ENCODE measurements around the gene MDC1. TPM values are rescaled to one million over a fixed set of nuclear protein-coding genes. Genes with fewer than 3 reads are reported as not detected.
"Not testable (repeated sequence)": the region's sequence is repeated elsewhere in the genome, so short reads cannot be mapped to it uniquely, and the experiment has no call there.

Gene MDC1, protein sequence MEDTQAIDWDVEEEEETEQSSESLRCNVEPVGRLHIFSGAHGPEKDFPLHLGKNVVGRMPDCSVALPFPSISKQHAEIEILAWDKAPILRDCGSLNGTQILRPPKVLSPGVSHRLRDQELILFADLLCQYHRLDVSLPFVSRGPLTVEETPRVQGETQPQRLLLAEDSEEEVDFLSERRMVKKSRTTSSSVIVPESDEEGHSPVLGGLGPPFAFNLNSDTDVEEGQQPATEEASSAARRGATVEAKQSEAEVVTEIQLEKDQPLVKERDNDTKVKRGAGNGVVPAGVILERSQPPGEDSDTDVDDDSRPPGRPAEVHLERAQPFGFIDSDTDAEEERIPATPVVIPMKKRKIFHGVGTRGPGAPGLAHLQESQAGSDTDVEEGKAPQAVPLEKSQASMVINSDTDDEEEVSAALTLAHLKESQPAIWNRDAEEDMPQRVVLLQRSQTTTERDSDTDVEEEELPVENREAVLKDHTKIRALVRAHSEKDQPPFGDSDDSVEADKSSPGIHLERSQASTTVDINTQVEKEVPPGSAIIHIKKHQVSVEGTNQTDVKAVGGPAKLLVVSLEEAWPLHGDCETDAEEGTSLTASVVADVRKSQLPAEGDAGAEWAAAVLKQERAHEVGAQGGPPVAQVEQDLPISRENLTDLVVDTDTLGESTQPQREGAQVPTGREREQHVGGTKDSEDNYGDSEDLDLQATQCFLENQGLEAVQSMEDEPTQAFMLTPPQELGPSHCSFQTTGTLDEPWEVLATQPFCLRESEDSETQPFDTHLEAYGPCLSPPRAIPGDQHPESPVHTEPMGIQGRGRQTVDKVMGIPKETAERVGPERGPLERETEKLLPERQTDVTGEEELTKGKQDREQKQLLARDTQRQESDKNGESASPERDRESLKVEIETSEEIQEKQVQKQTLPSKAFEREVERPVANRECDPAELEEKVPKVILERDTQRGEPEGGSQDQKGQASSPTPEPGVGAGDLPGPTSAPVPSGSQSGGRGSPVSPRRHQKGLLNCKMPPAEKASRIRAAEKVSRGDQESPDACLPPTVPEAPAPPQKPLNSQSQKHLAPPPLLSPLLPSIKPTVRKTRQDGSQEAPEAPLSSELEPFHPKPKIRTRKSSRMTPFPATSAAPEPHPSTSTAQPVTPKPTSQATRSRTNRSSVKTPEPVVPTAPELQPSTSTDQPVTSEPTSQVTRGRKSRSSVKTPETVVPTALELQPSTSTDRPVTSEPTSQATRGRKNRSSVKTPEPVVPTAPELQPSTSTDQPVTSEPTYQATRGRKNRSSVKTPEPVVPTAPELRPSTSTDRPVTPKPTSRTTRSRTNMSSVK (N-terminal part only)
- total RNA-seq (2014; rRNA removed; shearing (Covaris generic)): 6.4 and 13.6 TPM in 2 replicates

DNA sequence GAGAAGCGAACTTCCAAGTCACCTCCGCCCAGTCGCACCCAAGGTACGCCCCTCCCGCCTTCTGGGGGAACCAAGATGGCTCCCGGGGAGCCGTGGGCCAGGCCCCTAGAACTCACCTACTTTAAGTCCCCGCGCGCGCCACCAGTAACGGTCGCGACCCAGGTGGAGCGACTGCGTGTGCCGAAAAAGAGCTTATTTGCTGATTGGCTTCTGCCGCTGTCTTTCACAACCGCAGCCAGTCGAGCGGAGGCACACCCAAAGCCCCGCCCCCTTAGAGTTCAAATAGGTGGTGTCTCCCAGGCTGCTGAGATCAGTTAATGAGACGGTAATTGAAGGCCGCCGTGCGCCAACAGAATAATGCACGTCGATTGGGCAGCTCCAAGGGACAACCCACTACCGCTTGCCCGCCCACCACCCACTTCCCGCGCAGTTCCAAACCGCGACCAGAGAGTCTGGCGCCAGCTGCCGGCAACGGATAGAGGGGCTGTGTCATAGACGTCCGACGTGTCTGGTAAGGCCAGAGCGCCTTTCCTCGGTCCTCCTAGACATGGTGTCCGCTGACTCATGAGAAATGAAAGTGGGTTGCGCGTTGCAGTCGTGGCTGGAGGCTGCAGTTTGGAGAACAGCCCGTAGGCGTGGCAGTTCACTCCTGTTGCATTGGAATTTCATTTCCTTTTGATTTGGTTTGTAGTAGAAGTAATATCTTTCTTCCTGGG, at the start of gene MDC1:
MDC1 (minus strand) TSS at position 153 of the 716 bp plus-strand sequence. CDS start 2,106 bp downstream, outside the sequence.
- DNase-seq (ENCODE audit: low read depth): peak; percentile 100

- DNase-seq (ENCODE audit: low read depth): peak; percentile 63
These were observed 49.5 kb upstream of the MDC1 start for GRCh38 chr6:30766461-30767157.

DNA sequence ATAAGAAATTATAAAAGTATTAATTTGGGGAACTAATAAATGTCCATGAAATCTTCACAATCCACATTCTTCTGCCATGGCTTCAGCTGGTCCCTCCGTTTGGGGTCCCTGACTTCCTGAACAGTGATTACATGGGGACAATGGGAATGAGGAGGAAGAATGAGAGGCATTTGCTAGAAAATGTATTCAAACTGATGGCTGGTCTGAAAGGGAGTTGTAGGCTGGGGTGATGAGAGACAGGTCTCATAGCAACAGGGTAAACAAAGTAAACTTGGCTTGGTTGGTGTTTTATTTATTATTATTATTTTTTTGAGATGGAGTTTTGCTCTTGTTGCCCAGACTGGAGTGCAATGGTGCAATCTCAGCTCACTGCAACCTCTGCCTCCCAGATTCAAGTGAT, 48.4 kb upstream of the MDC1 start:
- DNase-seq (ENCODE audit: low read depth): not testable (repeated sequence)

DNA sequence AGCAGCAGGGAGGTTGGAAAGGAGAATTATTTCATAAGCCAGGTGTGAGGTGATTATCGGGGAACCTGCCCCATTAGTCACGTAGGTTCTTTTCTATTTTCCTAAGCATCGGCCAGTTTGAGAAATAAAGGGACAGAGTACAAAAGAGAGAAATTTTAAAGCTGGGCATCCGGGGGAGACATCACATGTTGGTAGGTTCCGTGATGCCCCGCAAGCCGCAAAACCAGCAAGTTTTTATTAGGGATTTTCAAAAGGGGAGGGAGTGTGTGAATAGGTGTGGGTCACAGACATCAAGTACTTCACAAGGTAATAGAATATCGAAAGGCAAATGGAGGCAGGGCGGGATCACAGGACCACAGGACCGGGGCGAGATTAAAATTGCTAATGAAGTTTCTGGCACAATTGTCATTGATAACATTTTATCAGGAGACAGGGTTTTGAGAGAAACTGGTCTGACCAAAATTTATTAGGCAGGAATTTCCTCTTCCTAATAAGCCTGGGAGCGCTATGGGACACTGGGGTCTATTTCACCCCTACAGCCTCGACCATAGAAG, 47.5 kb upstream of the MDC1 start:
- DNase-seq (ENCODE audit: low read depth): not testable (repeated sequence)

DNA sequence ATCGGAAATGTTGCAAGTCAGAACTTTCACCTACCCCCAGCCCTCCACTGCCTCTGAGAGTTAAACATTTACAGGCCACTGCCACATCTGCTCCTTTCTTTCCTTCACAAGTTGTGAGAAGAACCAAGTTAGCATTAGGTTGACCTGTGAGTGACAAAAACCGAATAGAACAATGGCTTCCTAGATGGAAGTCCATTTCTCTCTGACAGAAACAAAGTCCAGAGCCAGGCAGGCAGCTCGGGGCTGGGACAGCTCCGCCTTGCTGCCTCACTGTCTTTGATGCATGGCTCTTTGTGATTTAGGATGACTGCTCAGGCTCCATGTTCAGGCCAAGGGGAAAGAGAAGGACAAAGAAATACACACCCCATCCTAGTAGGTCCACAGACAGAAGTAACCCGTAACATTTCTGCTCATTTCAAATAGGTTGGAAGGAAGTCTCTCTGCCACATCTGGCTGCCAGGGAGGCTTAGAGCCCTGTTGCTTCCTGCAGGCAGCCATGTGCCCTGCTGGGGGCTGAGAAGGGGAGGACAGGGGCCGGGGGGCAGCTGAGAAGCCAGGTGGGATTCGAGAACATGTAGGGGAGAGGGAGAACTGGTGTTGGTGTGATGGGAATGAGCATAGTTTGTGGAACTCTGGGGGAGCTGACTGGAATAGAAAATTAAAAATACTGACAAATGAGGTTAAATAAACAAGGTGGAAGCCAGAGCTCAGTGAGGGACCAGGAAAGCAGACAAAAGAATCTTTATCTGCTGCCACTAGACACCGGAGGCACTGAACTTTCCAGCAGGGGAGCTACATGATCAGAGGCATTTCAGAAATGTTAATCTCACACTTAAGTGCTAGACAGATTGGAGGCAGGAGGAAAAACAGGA, 46.8 kb upstream of the MDC1 start:
- peak; percentile 76 for DNase-seq (ENCODE audit: low read depth)

GRCh38 chr6:30763155-30763617, 46.1 kb upstream of the MDC1 start:
- no peak for DNase-seq (ENCODE audit: low read depth)

- no peak for DNase-seq (ENCODE audit: low read depth)
These were observed 44.8 kb upstream of the MDC1 start for GRCh38 chr6:30761791-30762429.

DNA sequence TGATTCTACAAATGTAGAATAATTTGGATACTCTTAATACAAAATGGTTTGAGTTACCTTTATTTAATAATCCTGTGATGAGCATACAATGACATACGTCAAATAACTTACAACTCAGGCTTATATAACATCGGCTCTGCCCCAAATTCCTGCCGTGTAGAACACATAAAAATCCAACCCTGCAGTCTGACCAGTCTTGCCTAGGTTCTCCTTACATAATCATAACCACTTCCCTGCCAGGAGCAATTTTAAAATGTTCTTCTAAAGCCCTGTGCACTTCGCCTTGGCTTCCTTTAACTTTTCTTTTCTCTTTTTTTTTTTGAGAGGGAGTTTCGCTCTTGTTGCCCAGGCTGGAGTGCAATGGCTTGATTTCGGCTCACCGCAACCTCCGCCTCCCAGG, 43.5 kb upstream of the MDC1 start:
- no peak for DNase-seq (ENCODE audit: low read depth)

GRCh38 chr6:30759575-30760239, 42.6 kb upstream of the MDC1 start:
- DNase-seq (ENCODE audit: low read depth): peak; percentile 85

DNA sequence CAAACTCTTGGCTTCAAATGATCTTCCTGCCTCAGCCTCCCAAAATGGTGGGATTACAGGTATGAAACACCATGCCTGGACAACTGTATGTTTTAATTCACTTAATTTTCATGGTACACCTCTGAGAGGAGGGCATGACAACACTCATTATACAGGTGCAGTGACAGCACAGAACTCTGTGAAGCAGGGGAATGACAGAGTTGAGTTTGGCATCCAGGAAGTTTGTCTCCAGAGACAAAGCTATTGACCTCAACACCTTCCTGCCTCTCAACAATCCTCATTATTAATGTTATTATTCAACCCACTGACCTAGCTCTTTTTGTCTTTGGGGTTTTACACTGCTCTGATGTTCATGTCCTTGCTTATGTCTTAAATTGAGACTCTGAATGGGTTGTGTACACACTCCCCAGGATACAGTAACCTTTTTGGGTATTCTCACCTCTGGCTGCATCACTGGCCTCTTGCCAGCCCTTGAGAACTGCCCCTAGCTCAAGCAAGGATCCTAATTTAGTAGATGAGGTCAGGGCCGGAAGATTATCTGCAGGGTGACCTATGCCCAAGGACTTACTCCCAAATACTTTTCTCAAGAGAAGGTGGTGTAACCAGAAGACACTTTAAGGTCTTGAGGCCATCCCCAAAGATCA, 40.3 kb upstream of the MDC1 start:
- no peak for DNase-seq (ENCODE audit: low read depth)

GRCh38 chr6:30756405-30757003, 39.4 kb upstream of the MDC1 start:
- not testable (repeated sequence) for DNase-seq (ENCODE audit: low read depth)

GRCh38 chr6:30754631-30755030, 37.5 kb upstream of the MDC1 start:
- peak; percentile 45 for DNase-seq (ENCODE audit: low read depth)

DNA sequence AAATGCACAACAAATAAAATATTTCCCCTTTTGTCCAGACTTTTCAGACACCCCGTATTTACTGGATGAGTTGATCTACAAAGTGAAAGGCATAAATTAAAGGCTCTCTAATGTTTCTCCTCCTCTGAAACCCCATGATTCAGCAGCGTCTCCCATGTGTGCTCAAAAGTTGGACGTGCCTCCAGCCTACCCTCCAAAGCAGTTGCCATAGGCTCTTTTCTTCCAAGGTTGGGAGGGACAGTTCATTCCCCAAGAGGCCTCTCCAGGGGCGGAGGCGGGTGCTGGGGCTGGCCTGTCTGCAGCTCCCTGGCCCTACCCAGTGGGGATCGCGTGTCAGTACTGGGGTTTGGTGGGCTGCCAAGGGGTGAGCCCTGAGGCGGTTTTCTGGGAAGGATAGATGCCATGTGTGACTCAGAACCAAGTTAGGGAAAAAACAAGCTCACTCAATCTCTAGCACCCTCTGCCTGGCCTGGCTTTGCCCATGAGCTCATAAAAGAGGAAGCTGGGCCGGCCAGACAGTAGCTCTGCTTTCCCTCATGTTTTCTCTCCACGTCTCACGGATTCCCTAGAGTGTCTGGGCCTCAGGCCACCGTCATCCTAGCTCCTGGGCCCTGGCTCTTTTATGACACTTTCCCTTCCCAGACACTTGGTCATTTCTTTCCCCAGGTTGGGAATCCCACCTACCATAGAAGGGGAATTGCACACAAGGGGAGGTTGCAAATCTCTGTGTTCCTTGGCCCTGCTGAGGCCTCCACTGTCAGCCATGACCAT, 35.3 kb upstream of the MDC1 start:
- DNase-seq (ENCODE audit: low read depth): peak; percentile 100

- DNase-seq (ENCODE audit: low read depth): no peak
These were observed 33.2 kb upstream of the MDC1 start for GRCh38 chr6:30750379-30750668.

DNA sequence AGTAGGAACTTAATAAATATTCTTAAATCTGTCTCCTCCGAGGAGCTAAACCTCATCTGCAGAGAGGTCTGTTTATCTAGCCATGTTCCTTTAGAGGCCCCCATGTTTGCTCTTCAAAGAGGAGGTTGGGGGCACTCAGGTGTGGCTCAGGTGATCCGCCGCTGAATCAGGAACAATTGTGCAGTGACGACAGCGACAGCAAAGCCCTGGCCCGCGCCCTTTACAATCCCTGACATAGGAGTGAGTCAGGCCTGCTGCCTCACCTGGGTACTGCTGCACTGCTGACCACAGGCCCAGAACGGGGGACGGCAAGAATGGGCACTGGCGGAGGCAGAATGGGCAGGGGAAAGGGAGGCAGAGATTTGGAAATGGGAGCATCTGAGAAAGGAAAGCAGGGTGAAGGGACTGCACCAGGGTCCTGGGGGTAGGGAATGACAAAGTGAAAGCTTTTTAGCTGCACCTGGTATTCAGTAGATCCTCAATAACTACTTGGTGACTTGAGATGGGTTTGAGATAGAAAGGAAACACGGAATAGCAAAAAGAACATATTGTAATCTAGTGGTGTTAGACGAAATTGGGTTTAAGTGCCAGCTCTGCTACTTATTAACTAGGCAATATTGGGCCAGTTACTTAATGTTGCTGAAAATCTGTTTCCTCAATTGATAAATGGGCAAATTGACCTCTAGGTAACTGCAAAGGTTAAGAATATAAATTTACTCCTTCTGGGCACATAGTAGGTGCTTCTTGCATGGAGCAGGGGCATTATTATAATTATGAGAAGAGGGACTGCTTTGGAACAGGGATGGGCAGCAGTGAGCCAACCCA, 32.7 kb upstream of the MDC1 start:
- peak; percentile 55 for DNase-seq (ENCODE audit: low read depth)
